Left cardiac atrium (tissue), 4 donors: Measurements from ENCODE around the gene MEIS2. TPM values are rescaled to one million over a fixed set of nuclear protein-coding genes. Genes with fewer than 3 reads are reported as not detected.
A peak's percentile ranks its signal among the peaks of the same experiment; 100 is the strongest.

Experiments
- ATAC-seq, 2 donors: fragments of 200-7000 bp; cut with Tn5 transposase; one replicate each; pipeline ENCODE4 v1.9.1; 2020; ENCODE audit warnings: mild to moderate bottlenecking in 2 of 2, moderate library complexity in 2 of 2
- DNase-seq: peaks from one replicate; pipeline ENCODE4 v3.0.0-alpha.2; 2020
- intact Hi-C, 2 donors: fragments of 100-400 bp; cut with DNase I; formaldehyde crosslinking; loops; one replicate each; pipeline versions ENCODE4 v1.14.1 to v1.15.1; 2022 to 2023
- total RNA-seq, 2 donors: library from RNA; stranded (reverse); fragmentation: NEBNext Ultra II Directional; extraction: Animal tissue kit (Norgen Biotek cat#: 25700); gene quantifications; one replicate each; pipeline ENCODE4 v1.2.1, GENCODE V29; 2021
- donor health status: DM: no; HTN: yes; CAD: no.
- donor health status: DM: no; HTN: yes; CAD: no; lungs with severe emphysema.
- donor health status: DM: yes; HTN: yes; CAD: no.
- donor health status: Dilated cardiomyopathy.

MEIS2 gene
- total RNA-seq, 2 donors from 2014 or later: 21.1 to 21.5 TPM

DNA sequence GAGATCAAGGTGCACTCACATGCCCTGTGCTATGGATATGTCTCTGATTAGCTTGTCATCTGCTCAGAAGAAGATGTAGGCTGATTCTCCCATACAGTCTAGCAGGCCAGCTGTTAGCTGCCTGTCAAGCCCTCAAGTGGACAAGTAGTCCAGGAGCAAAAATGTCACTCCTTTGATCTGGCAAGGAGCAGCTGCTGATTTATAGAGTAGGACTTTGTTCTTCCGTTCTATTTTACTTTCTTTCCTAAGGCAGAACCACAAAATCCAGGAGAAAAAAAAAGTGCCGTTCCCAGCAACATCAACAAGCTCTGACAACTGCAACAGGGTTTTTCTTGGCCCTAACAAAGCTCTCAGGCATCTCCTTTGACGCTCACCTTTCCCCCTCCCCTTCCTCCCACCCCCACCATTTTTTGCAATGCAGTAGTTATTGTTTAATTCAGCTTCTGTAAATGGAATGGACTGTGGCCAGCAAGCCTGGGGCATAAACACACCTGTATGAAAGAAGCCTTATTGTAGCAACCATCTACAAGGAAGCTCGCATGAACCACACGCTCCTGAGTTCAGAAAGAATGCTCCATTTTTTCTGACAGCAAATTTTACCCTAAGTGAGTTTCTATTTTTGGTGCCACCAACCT is 196.3 kb downstream of the MEIS2 start:
- no peak for DNase-seq
- ATAC-seq: no peak
- intact Hi-C loops: no loop called here

DNA sequence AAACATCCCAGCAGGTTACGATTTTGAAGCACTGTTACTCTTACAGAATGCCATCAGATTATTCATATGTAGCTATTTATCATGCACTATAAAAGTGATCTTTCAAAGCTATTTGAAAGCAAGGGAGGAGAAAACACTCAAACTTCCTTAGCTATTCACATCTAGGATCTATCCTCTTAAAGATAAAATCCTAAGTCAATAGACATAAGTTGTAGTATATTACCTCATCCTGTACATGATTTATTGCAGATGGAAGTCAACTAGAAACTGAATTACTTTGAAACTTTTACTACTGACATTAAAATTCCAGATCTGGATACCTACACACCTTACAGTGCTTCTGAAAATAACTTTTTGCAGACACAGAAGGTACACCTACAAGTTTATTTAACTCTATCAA is 197.2 kb downstream of the MEIS2 start:
- intact Hi-C loops: no loop called here
- ATAC-seq (no peak), DNase-seq (no peak)

DNA sequence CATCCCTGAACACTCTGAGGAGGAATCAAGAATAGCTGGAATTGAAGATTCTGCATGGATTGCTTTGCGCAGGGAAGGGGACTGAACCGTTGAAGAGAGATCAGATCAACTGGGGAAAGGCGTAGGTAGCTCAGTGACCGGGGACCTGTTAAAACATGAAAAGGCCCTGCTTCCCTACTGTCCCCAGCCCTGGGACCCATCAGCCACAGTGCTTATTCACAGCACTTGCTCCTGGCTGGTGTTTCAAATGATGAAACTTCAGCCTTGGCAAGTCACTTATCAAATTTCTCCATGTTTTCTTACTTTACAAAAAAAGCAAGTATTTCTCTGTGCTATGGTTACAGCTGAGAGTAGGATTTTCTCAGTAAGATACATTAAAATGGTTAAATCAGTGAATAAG is 199.3 kb downstream of the MEIS2 start:
- intact Hi-C loops: no loop called here
- DNase-seq (no peak), ATAC-seq (peak in 1 of 2 donors; percentile 36)

DNA sequence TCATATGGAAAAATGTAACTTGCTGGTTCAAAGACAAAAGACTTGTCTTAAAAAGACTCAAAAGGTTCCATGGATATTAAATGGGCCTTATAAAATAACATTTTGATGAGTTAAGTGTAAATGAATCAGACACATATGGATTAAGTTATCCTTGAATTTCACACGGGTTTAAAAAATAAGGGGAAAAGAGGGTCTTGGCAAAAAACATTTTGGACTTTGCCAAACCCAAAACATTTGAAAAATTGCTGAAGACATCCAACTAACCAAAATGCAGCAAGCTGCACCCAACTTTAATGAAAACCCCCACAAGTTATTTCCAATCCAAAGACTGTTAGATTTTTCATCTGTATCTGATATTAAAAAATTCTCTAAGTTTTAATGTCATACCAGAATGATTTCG is 200.7 kb downstream of the MEIS2 start:
- ATAC-seq: no peak
- no peak for DNase-seq
- intact Hi-C loops: no loop called here

DNA sequence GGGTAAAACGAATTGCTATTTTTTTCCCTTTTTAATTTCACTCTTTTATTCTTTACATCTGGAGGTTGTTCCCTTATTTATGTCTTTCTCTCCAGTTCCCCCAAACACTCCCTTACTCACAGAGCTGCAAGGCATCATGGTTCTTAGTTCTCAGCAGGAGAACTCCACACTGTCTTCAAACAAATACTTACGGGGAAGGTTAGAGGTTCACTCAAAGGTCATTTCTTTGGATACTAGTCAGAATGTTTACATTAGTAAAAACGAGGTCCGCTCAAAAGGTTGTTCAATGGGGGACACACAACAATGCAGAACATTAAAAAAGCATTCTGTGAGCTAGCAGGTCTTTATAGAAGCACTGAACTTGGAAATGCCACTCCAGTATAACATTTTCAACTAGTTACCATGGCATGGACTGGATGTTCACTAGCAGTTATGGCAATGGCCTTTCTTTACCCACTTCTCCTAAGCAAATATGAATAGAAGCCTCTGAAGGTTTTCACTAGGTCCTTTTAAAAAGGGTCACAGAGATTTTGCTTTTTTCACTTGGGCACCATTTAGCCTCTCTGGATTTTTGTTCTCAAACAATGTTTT is 201.7 kb downstream of the MEIS2 start:
- no peak for DNase-seq
- intact Hi-C loops: no loop called here
- ATAC-seq: no peak

DNA sequence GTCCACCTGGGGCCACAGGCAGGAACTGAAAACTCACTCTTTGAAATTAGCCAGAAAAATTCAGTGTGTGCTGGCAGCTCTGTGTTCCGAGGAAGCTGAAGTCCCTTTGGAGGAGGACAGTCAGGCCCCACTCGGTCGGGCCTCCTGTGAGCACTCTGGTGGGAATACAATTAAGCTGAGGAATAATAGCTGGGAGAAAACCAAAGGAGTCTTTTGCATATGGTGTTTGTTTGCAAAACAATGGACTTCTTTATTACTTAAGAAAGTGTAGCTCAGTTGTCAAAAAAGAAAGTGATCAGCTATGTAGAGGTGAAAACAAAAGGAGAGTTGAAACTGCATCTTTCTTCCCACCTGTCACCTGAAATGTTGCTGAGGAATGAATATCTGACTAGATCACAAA is 202.5 kb downstream of the MEIS2 start:
- ATAC-seq (no peak), DNase-seq (no peak)
- intact Hi-C loops: no loop called here

DNA sequence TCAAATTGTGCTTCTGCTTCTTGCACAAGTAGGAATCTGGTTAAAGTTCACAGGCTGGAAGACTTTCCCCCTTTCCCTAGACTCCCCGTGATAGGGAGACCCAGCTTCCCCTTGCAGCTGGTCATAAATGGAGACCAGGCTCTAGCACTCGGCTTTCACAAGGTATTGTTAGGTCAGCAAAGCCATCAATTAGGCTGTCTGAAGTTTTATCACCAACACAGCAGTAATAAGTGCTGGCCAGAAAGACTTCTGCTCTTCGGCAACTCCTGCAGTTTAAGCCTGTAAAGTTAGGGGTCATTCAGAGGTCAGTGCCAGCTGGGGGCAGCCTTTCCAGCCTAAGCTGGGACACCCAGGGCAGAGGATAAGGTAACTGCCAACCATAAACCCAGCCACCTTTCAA is 203.4 kb downstream of the MEIS2 start:
- intact Hi-C loops: no loop called here
- peak; percentile 46 to 53 for ATAC-seq

DNA sequence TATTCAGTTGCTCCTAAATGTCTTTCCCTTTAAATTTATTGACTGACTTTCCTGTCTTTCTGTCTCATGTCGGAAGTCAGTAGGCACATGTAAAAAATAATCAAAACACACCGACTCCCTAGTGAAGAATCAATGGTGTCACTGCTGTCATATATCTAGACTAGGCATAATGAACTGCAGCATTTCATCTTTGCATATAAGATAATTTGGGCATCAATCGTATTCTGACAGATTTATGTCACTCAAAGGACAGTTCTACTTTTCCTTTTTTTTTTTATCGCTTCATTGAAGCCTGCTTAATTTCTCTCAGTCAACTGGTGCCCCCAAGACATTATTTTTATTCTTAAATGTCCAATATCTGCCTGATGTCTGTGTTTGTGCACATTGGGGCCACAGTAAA is 206.3 kb downstream of the MEIS2 start:
- no peak for DNase-seq
- no peak for ATAC-seq
- intact Hi-C loops: no loop called here

More for the DNA sequence above, 203.4 kb downstream of the MEIS2 start:
- DNase-seq: no peak

DNA sequence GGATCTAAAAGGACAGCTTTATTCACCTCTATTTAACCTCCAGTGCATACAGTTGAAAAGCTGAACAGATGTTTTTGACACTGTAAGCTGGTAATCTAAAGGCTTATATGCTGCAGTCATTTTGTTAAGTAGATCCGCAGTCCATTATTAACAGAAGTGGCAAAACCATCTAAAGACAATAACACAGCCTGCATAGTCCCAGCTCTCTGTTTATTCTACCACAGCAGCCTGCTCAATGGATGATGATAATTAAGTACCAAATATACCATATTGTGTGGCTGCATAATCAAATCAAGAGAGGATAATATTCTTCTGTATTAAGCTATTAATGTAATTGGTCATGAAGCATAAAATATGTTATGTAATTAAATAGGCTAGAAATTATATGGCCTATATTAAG is 207.1 kb downstream of the MEIS2 start:
- ATAC-seq (no peak), DNase-seq (no peak)
- intact Hi-C loops: no loop called here

DNA sequence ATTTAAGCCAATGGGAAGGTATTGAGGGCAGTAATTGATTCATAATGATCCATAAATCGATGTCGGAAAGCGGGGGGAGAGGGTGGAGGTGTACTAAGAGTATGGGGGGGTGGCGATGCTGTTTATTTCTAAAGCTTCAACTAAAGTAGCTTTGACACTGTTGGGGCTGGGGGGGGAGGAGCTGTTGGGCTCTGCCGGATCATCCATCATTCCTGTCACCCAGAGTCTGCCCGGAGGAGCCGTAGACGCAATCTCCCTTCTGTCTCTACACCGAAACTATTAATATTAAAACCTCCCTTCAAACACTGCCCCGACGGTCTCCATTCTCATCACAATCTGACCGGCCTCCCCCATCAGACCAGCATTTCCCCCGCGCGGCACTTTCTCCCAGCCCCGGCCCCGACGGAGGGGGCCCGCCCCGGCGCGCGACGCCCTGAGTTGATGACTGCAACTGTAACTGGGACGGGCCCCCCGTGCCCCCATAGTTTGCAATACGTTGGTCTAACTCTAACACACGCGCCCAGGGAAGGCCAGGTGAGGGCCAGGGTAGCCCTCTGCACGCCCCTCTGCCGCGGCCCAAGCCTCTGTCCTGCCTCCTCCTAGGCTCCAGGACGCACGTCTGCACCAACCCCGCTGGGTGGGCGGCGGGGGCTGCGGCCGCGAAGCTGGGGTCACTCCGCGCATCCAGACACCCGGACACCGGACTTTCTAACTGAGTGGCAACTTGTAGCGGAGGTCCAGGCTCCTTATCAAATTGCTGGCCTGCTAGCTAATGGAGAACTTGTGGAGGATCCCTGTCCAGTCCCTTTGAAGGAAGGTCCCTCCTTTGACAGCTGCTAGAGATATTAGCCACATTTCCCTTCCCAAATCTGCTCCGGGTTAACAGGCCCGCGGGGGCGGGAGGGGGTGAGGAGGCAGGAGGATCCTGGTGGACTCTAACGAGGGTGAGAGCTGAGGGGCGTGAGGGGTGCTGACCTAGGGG is 212.0 kb downstream of the MEIS2 start:
- intact Hi-C loops: loop anchor here in 1 of 2 donors (10.0 kb wide), 2 partner anchors 216 to 246 kb away; partner anchors contain the start of gene MEIS2
- no peak for DNase-seq
- ATAC-seq: peak; percentile 27 to 79

DNA sequence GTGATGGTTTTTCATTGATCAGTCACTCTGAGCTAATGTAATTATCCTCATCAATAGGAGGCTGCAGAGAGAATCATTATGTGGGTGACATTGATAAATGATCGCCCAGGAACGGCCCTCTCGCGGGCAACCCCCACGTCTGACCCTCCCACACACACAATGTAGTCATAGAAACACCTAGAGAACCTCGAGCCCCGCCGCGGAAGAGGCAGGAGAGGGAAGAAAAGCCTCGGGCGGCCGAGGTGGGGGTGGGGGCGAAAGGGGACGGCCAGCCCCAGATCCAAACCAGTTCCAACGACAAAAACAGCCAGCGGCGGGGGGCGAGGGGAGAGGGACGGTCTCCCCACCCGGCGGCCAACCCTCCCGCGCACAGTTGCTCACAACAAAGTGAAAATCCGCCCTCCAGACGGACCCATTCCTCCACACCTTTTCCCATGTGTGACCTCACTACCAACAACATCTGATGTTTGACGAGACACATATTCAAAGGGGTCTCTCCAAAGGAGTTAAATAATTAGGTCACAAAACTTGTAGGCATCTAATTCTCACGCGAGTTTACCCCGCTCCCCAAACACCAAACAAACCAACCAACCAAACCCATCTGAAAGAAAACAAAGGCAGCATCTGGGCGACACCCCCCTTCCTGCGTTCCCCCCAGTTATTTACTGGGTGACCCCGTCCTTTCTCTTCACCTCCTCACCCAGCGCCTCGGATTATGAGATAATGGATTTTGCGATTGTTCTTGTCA is 213.0 kb downstream of the MEIS2 start:
- DNase-seq: no peak
- peak in 1 of 2 donors; percentile 36 for ATAC-seq
- intact Hi-C loops: loop anchor here in 1 of 2 donors (10.0 kb wide), 2 partner anchors 217 to 247 kb away; partner anchors contain the start of gene MEIS2

DNA sequence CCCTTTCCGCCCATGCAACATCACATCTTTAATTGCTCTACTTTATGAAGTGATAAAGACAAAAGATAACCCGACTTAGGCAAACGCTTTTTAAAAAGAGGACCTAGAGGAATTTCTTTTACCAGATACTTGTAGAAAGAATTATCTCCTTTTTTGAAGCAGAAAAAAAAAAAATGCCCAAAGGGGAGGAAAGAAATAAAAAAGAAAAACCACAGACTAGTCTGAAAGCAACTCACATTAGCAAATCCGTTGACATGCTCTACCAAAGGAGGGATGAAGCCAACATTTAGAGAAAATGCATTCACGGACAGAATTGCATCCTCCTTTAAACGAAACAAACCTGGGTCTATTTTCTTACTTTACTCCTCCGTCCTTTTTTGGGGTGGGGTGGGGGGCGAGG is 213.6 kb downstream of the MEIS2 start:
- ATAC-seq (no peak), DNase-seq (no peak)
- intact Hi-C loops: loop anchor here in 1 of 2 donors (10.0 kb wide), 2 partner anchors 218 to 248 kb away; partner anchors contain the start of gene MEIS2

DNA sequence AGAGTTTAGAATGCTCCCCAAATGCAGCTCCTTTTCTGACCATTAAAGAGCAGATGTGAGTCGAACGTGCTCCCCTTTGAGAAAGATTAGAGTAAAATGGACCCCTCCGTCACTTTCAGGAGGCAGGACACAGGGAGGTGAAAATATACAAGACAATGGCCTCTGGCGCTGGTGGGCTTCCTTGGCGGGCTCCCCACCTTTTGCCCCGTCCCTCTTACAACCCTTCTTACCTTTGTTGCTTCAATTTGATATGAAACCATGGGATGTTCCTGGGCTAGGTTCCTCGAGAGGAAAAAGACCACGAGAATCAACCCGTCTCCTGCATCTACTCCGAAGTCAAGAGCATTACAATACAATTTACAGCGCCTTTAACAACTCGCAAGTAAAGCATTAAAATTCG is 214.2 kb downstream of the MEIS2 start:
- DNase-seq (no peak), ATAC-seq (no peak)
- intact Hi-C loops: loop anchor here in 1 of 2 donors (10.0 kb wide), 2 partner anchors 219 to 249 kb away; partner anchors contain the start of gene MEIS2

DNA sequence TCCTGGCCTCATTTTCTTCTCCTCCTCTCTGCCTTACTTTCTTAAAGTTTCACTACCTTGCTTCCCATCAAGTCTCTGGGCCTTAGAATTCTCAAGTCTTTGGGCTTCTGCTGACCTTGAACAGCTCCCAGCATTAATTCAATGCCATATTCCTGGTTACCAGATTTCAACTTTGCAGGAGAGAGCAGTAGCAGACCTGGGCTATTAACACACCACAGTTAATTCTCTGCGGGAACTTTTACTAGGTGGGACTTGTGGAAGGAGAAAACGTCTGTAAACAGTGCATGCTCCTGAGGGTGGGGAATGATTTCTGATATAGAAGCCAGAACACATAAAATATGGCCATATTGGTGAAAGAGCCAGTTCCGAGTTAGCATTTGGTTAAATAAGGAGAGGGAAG is 214.6 kb downstream of the MEIS2 start:
- ATAC-seq (no peak), DNase-seq (no peak)
- intact Hi-C loops: loop anchor here in 1 of 2 donors (10.0 kb wide), 2 partner anchors 219 to 249 kb away; partner anchors contain the start of gene MEIS2

DNA sequence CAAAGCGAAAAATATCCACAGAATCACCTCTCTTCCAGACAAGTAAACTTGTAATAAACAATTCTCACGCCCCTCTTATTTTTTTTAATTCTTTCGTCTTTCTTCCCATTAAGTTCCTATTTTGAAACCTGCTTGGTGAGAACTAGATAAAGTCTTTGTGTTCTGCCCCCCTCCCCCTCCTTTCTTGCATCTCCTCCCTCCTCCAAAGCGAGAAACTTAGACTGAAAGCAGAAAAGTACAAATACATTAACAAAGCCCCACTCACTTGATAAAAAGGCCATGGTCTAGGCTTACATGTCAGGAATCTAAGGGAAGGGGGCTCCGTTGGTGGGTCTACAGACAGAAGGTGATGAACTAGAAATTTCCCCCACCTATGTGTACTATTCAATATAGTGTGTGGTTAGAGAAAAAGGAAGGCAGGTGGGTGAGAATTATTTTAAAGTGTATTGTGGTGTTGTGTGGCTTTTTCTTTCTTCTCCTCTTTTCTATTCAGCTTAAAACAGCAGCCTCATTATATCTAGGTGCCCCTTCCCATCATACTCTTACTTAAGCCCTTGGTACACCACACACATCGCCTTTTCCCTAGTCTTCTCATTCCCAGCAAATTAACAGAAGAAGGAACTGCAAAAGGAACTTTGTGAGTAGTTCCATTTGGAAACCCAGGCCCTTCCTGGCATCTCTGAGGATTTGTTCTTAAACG is 215.3 kb downstream of the MEIS2 start:
- DNase-seq: no peak
- ATAC-seq: no peak
- intact Hi-C loops: loop anchor here (5.0 to 10.0 kb wide), 3 partner anchors 220 to 250 kb away; partner anchors contain the start of gene MEIS2 (in 1 of the 2)

DNA sequence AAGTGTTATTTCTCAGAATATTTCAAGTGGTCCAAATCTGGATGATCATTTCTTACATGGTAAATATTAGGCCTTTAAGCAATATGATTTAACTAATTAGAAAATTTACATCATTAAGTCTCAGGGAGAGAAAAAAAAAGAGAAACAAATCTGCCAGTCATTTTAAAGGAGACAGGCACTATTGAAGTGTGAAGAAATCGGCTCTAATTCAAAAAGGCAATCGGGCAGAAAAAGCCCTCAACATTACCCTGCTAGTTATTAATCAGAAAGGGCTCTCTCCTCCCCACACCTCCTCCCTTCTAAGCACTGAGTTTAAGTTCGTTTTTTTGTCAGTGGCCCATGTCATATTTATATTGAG is 215.9 kb downstream of the MEIS2 start:
- DNase-seq: no peak
- no peak for ATAC-seq
- intact Hi-C loops: loop anchor here (5.0 to 10.0 kb wide), 3 partner anchors 220 to 250 kb away; partner anchors contain the start of gene MEIS2 (in 1 of the 2)

DNA sequence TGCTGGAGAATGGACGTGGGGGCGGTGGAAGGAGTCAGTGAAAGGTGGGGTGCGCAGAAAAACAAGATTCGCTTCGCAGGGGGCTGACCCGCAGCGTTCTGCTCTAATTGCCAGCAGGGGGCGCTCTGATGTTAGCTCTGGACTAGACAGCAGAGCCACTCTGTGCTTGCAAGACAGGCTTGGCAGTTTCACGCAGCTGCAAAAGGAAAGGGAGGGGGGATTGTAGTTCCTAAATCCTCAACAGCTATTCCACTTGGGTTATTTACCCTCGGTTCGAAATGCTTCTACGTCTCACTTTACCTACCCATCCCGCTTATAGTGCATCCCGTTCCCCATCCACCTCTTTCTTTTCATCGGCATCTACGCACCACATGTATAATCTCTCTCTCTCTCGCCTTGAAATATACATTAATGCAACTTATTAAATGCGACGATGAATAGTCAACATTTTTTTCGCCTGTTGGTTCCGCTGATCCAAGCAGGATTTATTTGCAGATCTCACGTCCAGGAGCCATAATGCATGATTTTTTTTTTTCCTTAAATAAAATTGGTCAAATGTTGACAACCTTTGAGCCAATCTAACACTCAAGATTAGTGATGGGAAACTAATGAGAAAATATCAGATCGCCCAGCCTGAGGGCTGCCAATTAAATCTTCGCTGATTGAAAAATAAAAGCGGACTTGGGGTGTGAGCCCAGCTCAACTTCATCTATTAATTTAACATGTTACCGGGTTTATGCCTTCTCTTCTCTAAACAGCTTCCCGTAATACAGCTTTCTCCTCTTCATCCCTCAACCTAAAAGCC is 216.4 kb downstream of the MEIS2 start:
- DNase-seq (peak; percentile 90), ATAC-seq (peak; percentile 87 to 91)
- intact Hi-C loops: loop anchor here (2.0 to 10.0 kb wide), 4 partner anchors 221 to 251 kb away; partner anchors contain the start of gene MEIS2 (in 1 of the 2)
